HCT116 (cell line): ENCODE data around the gene RGS18. TPM values are rescaled to one million over a fixed set of nuclear protein-coding genes. Genes with fewer than 3 reads are reported as not detected.

Experiments
- ATAC-seq: fragments of 200-7000 bp; cut with Tn5 transposase; 2 replicates; pipeline ENCODE4 v1.9.1; 2020; ENCODE audit warnings: mild to moderate bottlenecking, moderate library complexity
- BruUV-seq: library from RNA; stranded (reverse); fragments of 400-500 nt; replicated peaks from 2 replicates; lab custom pipeline; 2021; lab: Mats Ljungman, UMichigan
- CTCF ChIA-PET: fragments of 300-600 bp; sonication (Branson Sonifier 250); formaldehyde crosslinking; loops from one replicate; lab custom pipeline; 2021; ENCODE audit warnings: antibody characterized with exemption; lab: Charles Lee
- POLR2A ChIA-PET: fragments of 300-600, 350-600 bp; sonication (Branson Sonifier 250); formaldehyde crosslinking; loops from one replicate; lab custom pipeline; 2021; ENCODE audit warnings: antibody characterized with exemption; lab: Charles Lee
- RAD21 ChIA-PET, 2 experiments: fragments of 300-600 bp; sonication (Branson Sonifier 250); formaldehyde crosslinking; loops; one replicate each; lab custom pipeline; 2023; ENCODE audit warnings: low total read pairs in 2 of 2; ENCODE audit not compliant: uncharacterized antibody in 2 of 2, unreplicated experiment in 2 of 2, low non-redundant PET in 1 of 2; lab: Charles Lee
- DNase-seq: peaks from one replicate; pipeline ENCODE4 v3.0.0-alpha.2; 2010; ENCODE audit warnings: low read depth, low spot score
- H2AFZ ChIP-seq: fragments of 200-600 bp; shearing (Covaris generic), sonication (generic); 2 replicates; pipeline ENCODE4 v1.6.1; 2017; ENCODE audit warnings: low read depth, mixed run types, mixed read lengths, antibody characterized with exemption, low read length; ENCODE audit not compliant: poor library complexity, severe bottlenecking
- H3K27ac ChIP-seq: 2 replicates; pipeline ENCODE4 v1.5.1; 2012; ENCODE audit warnings: low read depth, low read length
- H3K27me3 ChIP-seq: fragments of 200-600 bp; sonication (generic); 2 replicates; pipeline ENCODE4 v1.6.1; 2016; ENCODE audit warnings: mixed run types, low read length, mixed read lengths; ENCODE audit not compliant: insufficient read depth
- H3K36me3 ChIP-seq, 2 experiments: fragments of 200-500 bp in 1 of 2; fragments of 200-600 bp in 1 of 2; sonication (Bioruptor generic) in 1 of 2; sonication (generic) in 1 of 2; 2 replicates each; pipeline versions ENCODE4 v1.5.1 to v1.6.1; 2014 to 2016; ENCODE audit warnings: low read length in 2 of 2, inconsistent platforms in 1 of 2, mixed read lengths in 1 of 2, mixed run types in 1 of 2; ENCODE audit not compliant: insufficient read depth in 2 of 2, control insufficient read depth in 1 of 2
- H3K4me1 ChIP-seq, 2 experiments: fragments of 200-600 bp in 1 of 2; sonication (generic) in 1 of 2; 2 replicates each; pipeline versions ENCODE4 v1.5.1 to v1.6.1; 2012 to 2017; ENCODE audit warnings: low read length in 2 of 2, inconsistent platforms in 1 of 2, mild to moderate bottlenecking in 1 of 2, mixed read lengths in 1 of 2, mixed run types in 1 of 2, moderate library complexity in 1 of 2; ENCODE audit not compliant: insufficient read depth in 2 of 2, control insufficient read depth in 1 of 2
- H3K4me2 ChIP-seq: fragments of 200-600 bp; sonication (generic); 2 replicates; pipeline ENCODE4 v1.6.1; 2017; ENCODE audit warnings: mixed run types, low read length, mixed read lengths
- H3K4me3 ChIP-seq, 2 experiments: fragments of 200-600 bp in 1 of 2; sonication (generic) in 1 of 2; replicated peaks in 1 of 2; 2 replicates each; pipeline ENCODE4 v1.5.1; 2011 to 2016; ENCODE audit warnings: low read length in 2 of 2, control low read depth in 1 of 2, low read depth in 1 of 2, mild to moderate bottlenecking in 1 of 2, mixed read lengths in 1 of 2, mixed run types in 1 of 2
- H3K79me2 ChIP-seq: fragments of 200-600 bp; sonication (generic); 2 replicates; pipeline ENCODE4 v1.6.1; 2017; ENCODE audit warnings: mild to moderate bottlenecking, mixed run types, low read length, moderate library complexity, mixed read lengths; ENCODE audit not compliant: insufficient read depth
- H3K9ac ChIP-seq: fragments of 200-600 bp; sonication (generic); 2 replicates; pipeline ENCODE4 v1.6.1; 2016; ENCODE audit warnings: low read length, mixed read lengths
- H3K9me2 ChIP-seq: fragments of 200-600 bp; sonication (generic), shearing (Covaris generic); 2 replicates; pipeline ENCODE4 v1.6.1; 2017; ENCODE audit warnings: mixed run types, mild to moderate bottlenecking, moderate library complexity; ENCODE audit not compliant: insufficient read depth
- H3K9me3 ChIP-seq, 2 experiments: fragments of 200-500 bp in 1 of 2; fragments of 200-600 bp in 1 of 2; sonication (Bioruptor generic) in 1 of 2; sonication (generic) in 1 of 2; 2 replicates each; pipeline ENCODE4 v1.6.1; 2014 to 2017; ENCODE audit warnings: low read length in 2 of 2, mixed read lengths in 2 of 2, inconsistent platforms in 1 of 2, low read depth in 1 of 2, mild to moderate bottlenecking in 1 of 2, mixed run types in 1 of 2, moderate library complexity in 1 of 2; ENCODE audit not compliant: control insufficient read depth in 1 of 2, insufficient read depth in 1 of 2
- H4K20me1 ChIP-seq: fragments of 200-600 bp; sonication (generic), shearing (Covaris generic); 2 replicates; pipeline ENCODE4 v1.6.1; 2017; ENCODE audit warnings: mixed run types, mild to moderate bottlenecking, moderate library complexity; ENCODE audit not compliant: insufficient read depth
- CEBPB ChIP-seq: IDR thresholded peaks from 2 replicates; pipeline ENCODE4 v1.6.1; 2012; ENCODE audit warnings: low read depth
- ELF1 ChIP-seq: IDR thresholded peaks from 2 replicates; pipeline ENCODE4 v1.6.1; 2012; ENCODE audit warnings: low read depth, borderline replicate concordance
- EZH2 ChIP-seq: fragments of 200-600 bp; sonication (generic); IDR thresholded peaks from 2 replicates; pipeline ENCODE4 v1.6.1; 2017; ENCODE audit warnings: antibody characterized with exemption, mixed run types
- JUND ChIP-seq: IDR thresholded peaks from 2 replicates; pipeline ENCODE4 v1.6.1; 2012
- MAX ChIP-seq: IDR thresholded peaks from 2 replicates; pipeline ENCODE4 v1.6.1; 2012
- POLR2A ChIP-seq: IDR thresholded peaks from 2 replicates; pipeline ENCODE4 v1.7.0; 2011; ENCODE audit warnings: borderline replicate concordance; ENCODE audit not compliant: insufficient read depth, insufficient read length; ENCODE audit errors: extremely low read depth
- POLR2AphosphoS5 ChIP-seq: IDR thresholded peaks from 2 replicates; pipeline ENCODE4 v1.6.1; 2011; ENCODE audit warnings: mild to moderate bottlenecking, low read depth, low read length, moderate library complexity
- RAD21 ChIP-seq: IDR thresholded peaks from 2 replicates; pipeline ENCODE4 v1.6.1; 2012; ENCODE audit warnings: low read depth, mild to moderate bottlenecking
- REST ChIP-seq: IDR thresholded peaks from 2 replicates; pipeline ENCODE4 v1.6.1; 2012; ENCODE audit warnings: low read depth
- SIN3A ChIP-seq: IDR thresholded peaks from 2 replicates; pipeline ENCODE4 v1.6.1; 2012; ENCODE audit warnings: low read depth
- SRF ChIP-seq: IDR thresholded peaks from 2 replicates; pipeline ENCODE4 v1.6.1; 2012; ENCODE audit warnings: low read depth
- YY1 ChIP-seq: IDR thresholded peaks from 2 replicates; pipeline ENCODE4 v1.6.1; 2011; ENCODE audit warnings: low read length, low read depth, moderate library complexity, mild to moderate bottlenecking; ENCODE audit not compliant: insufficient replicate concordance; ENCODE audit errors: extremely low read depth
- intact Hi-C: fragments of 100-400 bp; cut with micrococcal nuclease; formaldehyde crosslinking; loops from 2 replicates; pipeline ENCODE4 v1.10.0; 2022
- total RNA-seq: library from RNA; stranded (reverse); gene quantifications from one replicate; pipeline ENCODE4 v1.2.1, GENCODE V29; 2021; ENCODE audit not compliant: unreplicated experiment

RGS18 gene
- total RNA-seq, 1 experiment from 2014 or later = not detected

GRCh38 chr1:192161976-192162375 lies 3.7 kb downstream of the RGS18 start:
- ATAC-seq (no peak), DNase-seq (no peak)
- H3K4me2 ChIP-seq = no peak overlapping the region
- H3K9ac ChIP-seq = no peak overlapping the region
- H3K79me2 ChIP-seq = no peaks in the 10 kb centered on the region
- RAD21 ChIA-PET = no interaction called here
- no peaks in the 10 kb centered on the region for H3K36me3 ChIP-seq
- no peaks in the 10 kb centered on the region for H3K4me1 ChIP-seq
- H3K27me3 ChIP-seq = no peaks in the 10 kb centered on the region
- no peak overlapping the region for H3K27ac ChIP-seq
- BruUV-seq = no TSS peak
- H3K9me2 ChIP-seq = no peaks in the 10 kb centered on the region
- H3K4me3 ChIP-seq = no peak overlapping the region
- no peaks in the 10 kb centered on the region; the same call in 1 of the 2 replicates for H4K20me1 ChIP-seq
- H3K9me3 ChIP-seq = no peaks in the 10 kb centered on the region
- CTCF ChIA-PET = no interaction called here
- TF ChIP-seq MAX (no peak), JUND (no peak), SRF (no peak), REST (no peak), POLR2A (no peak), ELF1 (no peak), SIN3A (no peak), RAD21 (no peak), CEBPB (no peak), POLR2AphosphoS5 (no peak), YY1 (no peak), EZH2 (no peak)
- TF ChIP-seq, all 23 proteins: peak for 0
- POLR2A ChIA-PET = no interaction called here
- no peak overlapping the region for H2AFZ ChIP-seq
- intact Hi-C loops = no loop called here
